ENCODE data around the gene ASCL1.

ASCL1 gene

GRCh38 chr12:102958830-102959176 lies 1.3 kb downstream of the ASCL1 start:
- Histone ChIP-seq H3K27ac (ENCODE audit: extremely low read depth, low read depth, low read length) (no peak overlapping the region), H3K36me3 (ENCODE audit: control insufficient read depth in 2 of 2, insufficient read depth in 1 of 2, low read length in 2 of 2) (no peaks in the 10 kb centered on the region), H3K4me3 (ENCODE audit: low read depth, low read length) (no peak overlapping the region), H3K9me3 (ENCODE audit: control insufficient read depth, insufficient read depth, low read depth, low read length) (no peaks in the 10 kb centered on the region), H3K4me1 (ENCODE audit: control insufficient read depth, insufficient read depth, low read length) (no peaks in the 10 kb centered on the region)
- ChIA-PET POLR2A (no interaction called here), CTCF (no interaction called here)
- TF ChIP-seq ZNF701 (tag by site-specific recombination; IDR thresholded peaks at IDR 0.05) (no peak), ZNF155 (tag by site-specific recombination; IDR thresholded peaks at IDR 0.05) (no peak), ZFP37 (tag by site-specific recombination; IDR thresholded peaks at IDR 0.05) (no peak), BCL11A (tag by site-specific recombination; IDR thresholded peaks at IDR 0.05; ENCODE audit: low read depth) (no peak), ZNF747 (tag by site-specific recombination; IDR thresholded peaks at IDR 0.05) (no peak), ZNF596 (tag by site-specific recombination; IDR thresholded peaks at IDR 0.05) (no peak), ZNF664 (tag by site-specific recombination; IDR thresholded peaks at IDR 0.05) (no peak), ZNF140 (tag by site-specific recombination; IDR thresholded peaks at IDR 0.05) (no peak), MEIS1 (CRISPR knock-in tag; IDR thresholded peaks at IDR 0.05; ENCODE audit: borderline replicate concordance) (no peak), ZNF791 (tag by site-specific recombination; IDR thresholded peaks at IDR 0.05) (no peak), ZNF18 (tag by site-specific recombination; IDR thresholded peaks at IDR 0.05) (no peak)

GRCh38 chr12:102959391-102959790 lies 1.9 kb downstream of the ASCL1 start:
- POLR2A ChIA-PET: no interaction called here
- H3K4me1 ChIP-seq (ENCODE audit: control insufficient read depth, insufficient read depth, low read length): no peaks in the 10 kb centered on the region
- no peaks in the 10 kb centered on the region for H3K9me3 ChIP-seq (ENCODE audit: control insufficient read depth, insufficient read depth, low read depth, low read length)
- no peak overlapping the region for H3K27ac ChIP-seq (ENCODE audit: extremely low read depth, low read depth, low read length)
- H3K4me3 ChIP-seq (ENCODE audit: low read depth, low read length): no peak overlapping the region
- CTCF ChIA-PET: interaction anchor here (1.9 kb wide), 1 partner anchor 11 kb away, joined by 10 read pairs; no protein-coding TSS in a partner anchor
- H3K36me3 ChIP-seq (ENCODE audit: control insufficient read depth in 2 of 2, insufficient read depth in 1 of 2, low read length in 2 of 2): no peaks in the 10 kb centered on the region
- TF ChIP-seq ZFP69B (tag by site-specific recombination; IDR thresholded peaks at IDR 0.05): no peak
- TF ChIP-seq ZBTB1 (tag by site-specific recombination; IDR thresholded peaks at IDR 0.05): no peak
- no peak for TF ChIP-seq ZNF23 (tag by site-specific recombination; IDR thresholded peaks at IDR 0.05; ENCODE audit: borderline replicate concordance)
- no peak for TF ChIP-seq IKZF3 (tag by site-specific recombination; IDR thresholded peaks at IDR 0.05)
- no peak for TF ChIP-seq ZNF473 (tag by site-specific recombination; IDR thresholded peaks at IDR 0.05)
- TF ChIP-seq SP3 (tag by site-specific recombination; IDR thresholded peaks at IDR 0.05): no peak
- TF ChIP-seq, protein P1, sequence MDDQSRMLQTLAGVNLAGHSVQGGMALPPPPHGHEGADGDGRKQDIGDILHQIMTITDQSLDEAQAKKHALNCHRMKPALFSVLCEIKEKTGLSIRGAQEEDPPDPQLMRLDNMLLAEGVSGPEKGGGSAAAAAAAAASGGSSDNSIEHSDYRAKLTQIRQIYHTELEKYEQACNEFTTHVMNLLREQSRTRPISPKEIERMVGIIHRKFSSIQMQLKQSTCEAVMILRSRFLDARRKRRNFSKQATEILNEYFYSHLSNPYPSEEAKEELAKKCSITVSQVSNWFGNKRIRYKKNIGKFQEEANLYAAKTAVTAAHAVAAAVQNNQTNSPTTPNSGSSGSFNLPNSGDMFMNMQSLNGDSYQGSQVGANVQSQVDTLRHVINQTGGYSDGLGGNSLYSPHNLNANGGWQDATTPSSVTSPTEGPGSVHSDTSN (CRISPR knock-in tag; IDR thresholded peaks at IDR 0.05): no peak
- no peak for TF ChIP-seq ZNF211 (tag by site-specific recombination; IDR thresholded peaks at IDR 0.05; ENCODE audit: low read depth)
- TF ChIP-seq ZNF571 (tag by site-specific recombination; IDR thresholded peaks at IDR 0.05): no peak
- TF ChIP-seq KLF10 (tag by site-specific recombination; IDR thresholded peaks at IDR 0.05): no peak

- Histone ChIP-seq H3K9me3 (ENCODE audit: control insufficient read depth, insufficient read depth, low read depth, low read length) (no peaks in the 10 kb centered on the region), H3K36me3 (ENCODE audit: control insufficient read depth in 2 of 2, insufficient read depth in 1 of 2, low read length in 2 of 2) (no peaks in the 10 kb centered on the region), H3K4me3 (ENCODE audit: low read depth, low read length) (no peak overlapping the region), H3K27ac (ENCODE audit: extremely low read depth, low read depth, low read length) (no peak overlapping the region), H3K4me1 (ENCODE audit: control insufficient read depth, insufficient read depth, low read length) (no peaks in the 10 kb centered on the region)
- no peak for TF ChIP-seq ZNF221 (tag by site-specific recombination; IDR thresholded peaks at IDR 0.05; ENCODE audit: borderline replicate concordance)
- TF ChIP-seq BCL11B (tag by site-specific recombination; IDR thresholded peaks at IDR 0.05; ENCODE audit: low read depth): no peak
- ChIA-PET POLR2A (no interaction called here), CTCF (interaction anchor here (0.6 to 1.9 kb wide), 2 partner anchors 12 to 1281 kb away, joined by 3 to 10 read pairs; no protein-coding TSS in a partner anchor)
Observed at GRCh38 chr12:102960766-102961465, 3.4 kb downstream of the ASCL1 start.

Measured in HEK293 (cell line).